AG09319 (cell line): ENCODE results near the gene KIF25.

ENCODE experiments used
- DNase-seq: peaks from one replicate; pipeline ENCODE4 v3.0.0-alpha.2; 2010; ENCODE audit warnings: low read depth; ENCODE audit errors: extremely low read depth
- TF ChIP-seq, protein P1 (sequence below): IDR thresholded peaks from 2 replicates; pipeline ENCODE4 v1.5.1; 2011; ENCODE audit warnings: low read depth, mild to moderate bottlenecking, inconsistent platforms, low read length, moderate library complexity

The KIF25 gene

DNA sequence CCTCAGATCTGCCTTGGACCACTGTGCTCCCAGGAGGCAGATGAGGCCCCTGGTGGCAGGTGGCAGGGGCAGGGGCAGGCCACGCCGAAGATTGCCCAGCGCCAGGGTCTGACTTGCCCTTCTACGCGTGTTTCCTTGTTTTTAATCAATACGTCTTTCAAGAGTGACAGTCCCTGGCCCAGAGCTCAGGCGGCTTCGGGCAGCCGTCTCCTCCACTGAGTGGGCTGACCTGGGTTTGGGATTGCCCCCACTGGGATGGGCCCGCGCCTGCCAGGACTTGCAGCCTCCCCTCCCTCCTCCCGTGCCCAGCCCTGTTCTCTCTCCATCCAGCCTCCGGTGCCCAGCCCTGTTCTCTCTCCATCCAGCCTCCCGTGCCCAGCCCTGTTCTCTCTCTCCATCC is 60.4 kb downstream of the KIF25 start:
- TF ChIP-seq, protein P1, sequence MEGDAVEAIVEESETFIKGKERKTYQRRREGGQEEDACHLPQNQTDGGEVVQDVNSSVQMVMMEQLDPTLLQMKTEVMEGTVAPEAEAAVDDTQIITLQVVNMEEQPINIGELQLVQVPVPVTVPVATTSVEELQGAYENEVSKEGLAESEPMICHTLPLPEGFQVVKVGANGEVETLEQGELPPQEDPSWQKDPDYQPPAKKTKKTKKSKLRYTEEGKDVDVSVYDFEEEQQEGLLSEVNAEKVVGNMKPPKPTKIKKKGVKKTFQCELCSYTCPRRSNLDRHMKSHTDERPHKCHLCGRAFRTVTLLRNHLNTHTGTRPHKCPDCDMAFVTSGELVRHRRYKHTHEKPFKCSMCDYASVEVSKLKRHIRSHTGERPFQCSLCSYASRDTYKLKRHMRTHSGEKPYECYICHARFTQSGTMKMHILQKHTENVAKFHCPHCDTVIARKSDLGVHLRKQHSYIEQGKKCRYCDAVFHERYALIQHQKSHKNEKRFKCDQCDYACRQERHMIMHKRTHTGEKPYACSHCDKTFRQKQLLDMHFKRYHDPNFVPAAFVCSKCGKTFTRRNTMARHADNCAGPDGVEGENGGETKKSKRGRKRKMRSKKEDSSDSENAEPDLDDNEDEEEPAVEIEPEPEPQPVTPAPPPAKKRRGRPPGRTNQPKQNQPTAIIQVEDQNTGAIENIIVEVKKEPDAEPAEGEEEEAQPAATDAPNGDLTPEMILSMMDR = no peak
- DNase-seq = no peak

DNA sequence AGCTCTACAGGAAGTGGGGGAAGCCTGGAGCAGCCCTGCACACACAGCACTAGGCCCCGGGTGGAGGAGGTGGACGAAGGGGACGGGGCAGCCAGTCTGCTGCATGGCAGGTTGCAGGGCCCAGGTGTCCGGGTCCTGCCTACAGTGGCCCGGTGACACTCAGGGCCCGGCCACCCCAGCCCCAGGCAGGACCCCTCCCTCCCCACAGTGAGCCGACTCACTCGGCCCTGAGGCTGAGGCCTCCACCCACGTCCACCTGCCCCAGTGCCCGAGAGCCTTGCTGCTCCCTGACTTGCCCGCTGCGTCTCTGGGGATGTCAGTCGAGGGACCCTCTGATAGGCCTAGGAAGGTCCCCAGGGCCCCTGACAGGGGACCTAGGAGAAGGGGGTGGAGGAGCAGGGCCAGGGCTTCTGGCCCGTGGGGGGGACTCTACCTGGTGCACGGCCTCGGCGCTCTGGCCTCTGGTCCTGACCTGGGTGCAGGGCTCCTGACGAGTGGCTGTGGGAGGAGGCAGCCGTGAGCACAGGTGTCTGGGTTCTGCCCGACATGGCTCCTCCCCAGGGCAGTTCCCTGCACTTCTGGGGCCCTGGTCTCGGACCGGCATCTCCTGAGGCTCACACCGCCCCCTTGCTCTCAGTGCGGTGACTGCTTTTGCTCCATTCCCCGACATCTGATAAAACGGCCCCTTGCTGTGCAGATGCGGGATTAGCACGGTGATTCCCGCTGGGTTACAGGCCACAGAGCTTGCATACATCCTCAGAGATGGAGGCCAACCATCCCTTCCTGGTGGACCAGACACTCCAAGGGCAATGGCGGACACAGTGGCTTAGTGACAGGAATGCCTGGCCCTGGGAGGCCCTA is 61.5 kb downstream of the KIF25 start:
- no peak for DNase-seq
- TF ChIP-seq, protein P1 = no peak

DNA sequence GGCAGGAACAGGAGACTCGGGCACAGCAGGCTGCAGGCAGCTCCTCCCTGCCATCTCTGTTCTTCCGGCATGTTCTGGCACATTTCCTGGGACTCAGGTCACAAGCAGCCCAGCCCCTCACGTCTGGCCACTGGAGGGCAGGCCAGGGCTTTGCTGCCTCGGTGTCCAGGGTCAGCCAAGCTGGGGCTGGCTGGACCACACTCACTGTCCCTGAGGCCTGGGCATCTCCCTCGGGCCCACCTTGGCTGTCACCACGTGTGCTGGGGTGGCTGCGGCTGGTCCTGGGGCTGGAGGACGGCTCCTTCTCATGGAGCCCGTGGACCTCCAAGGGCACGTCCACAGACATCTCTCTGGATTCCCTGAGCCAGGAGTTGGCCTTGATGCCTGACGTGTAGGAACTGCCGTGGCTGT is 63.1 kb downstream of the KIF25 start:
- DNase-seq = peak; percentile 4
- TF ChIP-seq, protein P1 = peak; percentile 43

DNA sequence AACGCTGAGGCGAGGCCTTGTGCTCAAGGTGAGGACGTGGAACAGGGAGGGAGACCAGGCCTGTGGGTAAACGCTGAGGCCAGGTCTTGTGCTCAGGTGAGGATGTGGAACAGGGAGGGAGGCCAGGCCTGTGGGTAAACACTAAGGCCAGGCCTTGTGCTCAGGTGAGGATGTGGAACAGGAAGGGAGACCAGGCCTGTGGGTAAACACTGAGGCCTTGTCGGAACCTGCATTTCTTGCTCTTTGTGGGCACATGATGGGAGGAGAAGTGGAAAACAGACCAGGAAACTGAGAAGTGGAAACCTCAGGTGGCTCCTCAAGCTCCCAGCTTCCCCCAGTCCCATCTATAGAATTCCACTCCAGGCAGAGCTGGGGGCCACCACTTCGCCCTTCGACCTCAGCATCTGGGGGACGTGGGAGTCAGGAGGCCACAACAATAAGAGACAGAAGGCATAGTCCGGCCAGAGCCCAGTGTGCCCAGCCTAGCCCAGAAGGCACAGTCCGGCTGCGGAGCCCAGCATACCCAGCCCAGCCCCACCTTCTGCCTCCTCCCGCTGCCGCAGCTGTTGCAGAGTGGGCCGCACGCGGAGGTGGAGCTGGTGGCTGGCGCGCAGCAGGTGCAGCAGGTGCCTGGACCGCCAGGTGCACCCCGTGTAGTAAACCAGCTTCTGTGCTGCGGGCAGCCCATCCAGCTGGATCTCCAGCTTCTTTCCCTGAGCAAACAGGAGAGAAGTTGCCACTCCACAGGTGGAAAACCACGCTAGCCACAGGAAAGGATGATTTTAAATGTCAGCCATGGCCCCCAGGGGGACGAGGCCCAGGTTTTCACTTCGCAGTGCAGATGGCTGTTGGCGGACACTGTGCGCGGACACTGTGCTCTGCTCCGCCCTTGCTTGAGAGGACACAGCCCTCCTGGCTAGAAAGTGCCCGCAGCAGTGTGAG is 64.1 kb downstream of the KIF25 start:
- no peak for DNase-seq
- TF ChIP-seq, protein P1 = no peak

DNA sequence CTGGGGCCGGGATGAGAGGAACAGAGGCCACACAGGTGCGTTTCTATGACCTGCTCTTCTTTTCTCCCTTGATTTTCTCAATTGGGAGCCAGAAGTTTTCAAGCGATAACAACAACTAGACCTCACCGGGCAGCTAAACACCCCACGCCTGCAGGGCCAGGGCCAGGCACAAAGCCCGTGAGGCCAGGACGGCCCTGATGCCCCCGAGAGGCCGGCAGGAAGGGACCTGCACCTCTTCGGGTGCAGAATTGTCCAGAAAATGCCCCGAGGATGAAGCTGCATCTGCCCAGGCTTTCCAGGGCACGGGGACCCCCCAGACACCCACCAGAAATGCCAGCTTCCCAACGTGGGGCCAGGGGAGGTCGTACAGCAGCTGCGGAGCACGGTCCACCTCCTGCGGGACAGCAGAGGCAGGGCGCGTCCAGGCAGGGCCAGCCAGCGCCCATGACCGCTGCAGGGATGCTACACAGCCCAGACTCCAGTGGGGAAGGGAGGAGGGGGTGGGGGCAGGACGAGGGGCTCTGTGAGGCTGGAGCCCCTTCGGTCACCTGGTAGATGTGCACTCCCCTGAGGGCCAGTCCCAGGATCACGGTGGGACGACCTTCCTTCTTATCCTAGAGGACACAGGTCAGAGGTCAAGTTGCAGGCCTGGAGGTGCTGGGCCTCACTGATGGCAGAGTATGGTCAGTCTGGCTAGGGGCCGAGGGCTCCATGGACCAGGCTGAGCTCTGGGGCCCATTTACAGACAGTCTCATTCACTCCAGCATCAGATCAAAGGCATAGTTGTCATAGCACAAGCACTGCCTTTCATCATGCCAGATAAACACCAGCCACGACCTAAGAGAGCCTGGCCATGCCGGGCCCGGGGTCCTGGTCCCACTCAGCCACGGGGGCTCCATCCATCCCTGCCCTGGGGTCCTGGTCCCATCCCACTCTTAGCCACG is 65.1 kb downstream of the KIF25 start:
- TF ChIP-seq, protein P1 = no peak
- no peak for DNase-seq

DNA sequence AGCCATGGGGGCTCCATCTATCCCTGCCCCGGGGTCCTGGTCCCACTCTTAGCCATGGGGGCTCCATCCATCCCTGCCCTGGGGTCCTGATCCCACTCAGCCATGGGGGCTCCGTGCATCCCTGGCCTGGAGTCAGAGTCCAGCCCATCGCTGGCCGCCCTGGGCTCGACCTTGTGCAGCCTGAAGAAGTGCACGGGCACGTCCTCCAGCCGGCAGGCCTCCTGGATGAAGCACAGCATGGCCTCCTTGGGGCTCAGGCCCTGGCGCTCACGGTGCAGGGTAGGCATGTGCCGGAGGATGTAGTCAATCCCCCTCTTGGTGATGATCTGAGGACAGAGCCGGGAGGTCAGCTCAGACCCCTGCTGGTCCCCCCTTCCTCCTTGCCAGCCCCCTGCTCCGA is 66.0 kb downstream of the KIF25 start:
- TF ChIP-seq, protein P1 = no peak
- DNase-seq = no peak
